GM18502 (cell line): ENCODE data around the gene PITPNC1.
A peak's percentile ranks its signal among the peaks of the same experiment; 100 is the strongest.
"Not testable (repeated sequence)": the region's sequence is repeated elsewhere in the genome, so short reads cannot be mapped to it uniquely, and the experiment has no call there.

Source experiments
- ATAC-seq: cut with Tn5 transposase; IDR thresholded peaks from one replicate; pipeline ENCODE4 v1.9.1; 2021; ENCODE audit warnings: mild to moderate bottlenecking; ENCODE audit not compliant: unreplicated experiment, poor library complexity

PITPNC1 gene

DNA sequence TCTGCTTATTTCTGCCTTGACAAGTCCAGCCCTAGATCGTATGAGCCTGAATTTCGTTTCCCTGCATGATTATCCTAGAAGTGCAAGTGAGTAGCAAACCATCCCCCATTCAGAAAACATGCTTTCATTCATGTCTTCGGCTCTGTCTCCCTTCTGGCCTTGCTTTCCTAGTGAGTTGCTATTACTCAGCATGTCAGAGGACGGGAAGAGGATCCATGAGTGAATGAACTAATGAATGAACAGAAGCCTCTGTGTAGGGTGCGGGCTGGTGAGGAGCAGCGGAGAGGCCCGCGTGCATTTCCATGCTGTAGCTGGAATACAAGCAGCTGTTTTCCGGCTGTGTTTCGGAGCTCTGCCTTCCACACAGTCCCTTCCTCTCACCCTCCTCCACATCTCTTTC, 184.9 kb downstream of the PITPNC1 start:
- no peak for ATAC-seq

DNA sequence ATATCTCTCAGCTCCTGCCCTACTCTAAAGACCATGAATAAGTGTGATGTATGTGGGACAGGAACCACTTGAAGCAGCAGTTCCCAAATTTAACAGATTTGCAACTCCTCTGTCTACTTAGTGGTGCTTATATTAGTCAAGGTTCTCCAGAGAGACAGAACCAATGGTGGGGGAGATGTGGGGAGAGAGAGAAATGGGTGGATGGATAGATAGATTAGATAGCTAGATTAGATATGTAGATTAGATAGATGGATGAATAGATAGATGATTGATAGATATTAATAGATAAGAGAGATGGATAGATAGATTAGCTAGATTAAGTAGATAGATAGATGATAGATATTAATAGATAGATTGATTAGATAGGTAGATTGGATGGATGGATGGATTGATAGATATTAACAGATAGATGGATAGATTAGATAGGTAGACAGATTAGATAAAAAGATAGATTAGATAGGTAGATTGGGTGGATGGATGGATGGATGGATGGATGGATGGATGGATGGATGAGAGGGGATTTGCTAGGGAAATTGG, 186.7 kb downstream of the PITPNC1 start:
- no peak for ATAC-seq

DNA sequence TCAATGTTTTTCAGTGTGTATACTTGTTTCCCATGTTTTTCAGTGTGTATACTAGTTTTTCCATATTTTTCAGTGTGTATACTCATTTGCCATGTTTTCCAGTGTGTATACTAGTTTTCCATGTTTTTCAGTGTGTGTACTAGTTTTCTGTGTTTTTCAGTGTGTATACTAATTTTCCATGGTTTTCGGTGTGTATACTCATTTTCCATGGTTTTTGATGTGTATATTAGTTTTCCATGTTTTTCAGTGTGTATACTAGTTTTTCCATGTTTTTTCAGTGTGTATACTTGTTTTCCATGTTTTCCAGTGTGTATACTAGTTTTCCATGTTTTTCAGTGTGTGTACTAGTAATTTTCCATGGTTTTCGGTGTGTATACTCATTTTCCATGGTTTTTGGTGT, 188.0 kb downstream of the PITPNC1 start:
- no peak for ATAC-seq

DNA sequence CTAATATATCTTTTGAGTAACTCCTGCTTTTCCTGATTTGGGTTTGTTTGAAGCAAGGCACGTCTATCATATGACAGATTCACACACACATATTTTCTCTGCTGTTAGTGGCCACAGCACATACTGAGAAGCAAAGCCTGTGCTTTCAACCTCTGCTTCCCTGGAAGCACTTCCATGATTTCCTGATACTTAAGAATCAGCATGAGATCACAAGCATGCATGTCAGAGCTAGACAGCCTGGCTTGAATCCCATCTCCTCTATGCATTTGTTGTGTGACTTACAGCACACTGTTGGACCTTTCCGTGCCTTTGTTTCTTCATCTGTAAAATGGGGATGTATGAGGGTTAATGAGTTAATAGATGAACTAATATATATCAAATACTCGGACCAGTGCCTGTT, 189.6 kb downstream of the PITPNC1 start:
- no peak for ATAC-seq

DNA sequence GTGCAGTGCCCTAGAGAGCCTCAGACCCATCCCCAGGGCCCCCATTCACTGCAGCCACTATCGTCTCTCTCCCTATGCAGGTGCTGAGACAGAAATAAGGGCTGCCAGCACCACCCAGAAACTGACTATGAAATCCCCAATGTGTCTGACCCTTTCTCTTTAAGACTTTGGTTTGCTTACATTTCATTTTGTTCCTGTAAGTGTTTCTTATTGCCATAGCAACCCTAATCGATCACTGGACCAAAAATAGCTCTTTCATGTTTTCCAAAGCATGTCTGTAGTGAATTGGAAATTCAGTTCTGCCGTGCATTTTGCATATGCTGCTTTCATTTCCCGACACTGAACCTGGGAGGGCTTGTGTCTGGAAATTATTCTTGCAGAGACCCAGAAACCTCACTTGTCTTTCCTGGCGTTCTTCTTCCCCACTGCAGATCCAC, 192.0 kb downstream of the PITPNC1 start:
- no peak for ATAC-seq

DNA sequence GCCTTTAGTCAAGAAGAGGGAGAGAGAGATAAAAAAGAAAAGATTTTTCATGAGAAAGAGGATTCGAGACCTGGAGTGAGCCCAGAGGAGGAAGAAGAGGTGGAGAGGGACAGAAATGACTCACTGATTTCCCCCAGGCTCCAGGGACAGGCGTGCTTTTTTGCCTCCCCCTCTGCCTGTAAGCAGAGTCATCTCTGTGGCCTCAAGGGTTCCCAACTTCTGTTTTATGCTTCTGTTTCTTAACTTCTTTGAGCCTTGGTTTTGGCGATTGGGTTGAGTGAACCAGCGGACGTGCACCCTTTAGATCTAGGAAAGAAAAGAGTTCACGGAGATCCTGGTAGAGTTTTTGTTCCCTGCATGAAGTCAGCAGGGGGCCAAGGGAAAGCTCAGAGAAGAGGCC, 192.8 kb downstream of the PITPNC1 start:
- ATAC-seq, result no peak

DNA sequence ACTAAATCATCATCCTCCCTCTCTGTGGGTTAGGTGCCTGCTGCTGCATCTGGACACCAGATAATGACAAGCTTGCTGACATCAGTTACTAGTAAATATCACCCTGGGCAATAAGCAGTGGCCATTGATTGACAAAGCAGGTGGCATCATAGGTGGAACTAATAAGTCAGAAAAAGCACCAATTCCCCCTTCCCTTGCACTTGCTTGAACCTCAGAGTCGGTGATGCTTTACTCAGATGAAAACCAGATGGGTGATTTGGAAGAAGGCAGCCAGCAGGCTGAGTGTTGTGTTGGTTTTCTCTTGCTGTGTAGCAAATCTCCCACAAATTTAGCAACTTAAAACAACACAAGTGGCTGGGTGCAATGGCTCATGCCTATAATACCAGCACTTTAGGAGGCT, 193.7 kb downstream of the PITPNC1 start:
- no peak for ATAC-seq

DNA sequence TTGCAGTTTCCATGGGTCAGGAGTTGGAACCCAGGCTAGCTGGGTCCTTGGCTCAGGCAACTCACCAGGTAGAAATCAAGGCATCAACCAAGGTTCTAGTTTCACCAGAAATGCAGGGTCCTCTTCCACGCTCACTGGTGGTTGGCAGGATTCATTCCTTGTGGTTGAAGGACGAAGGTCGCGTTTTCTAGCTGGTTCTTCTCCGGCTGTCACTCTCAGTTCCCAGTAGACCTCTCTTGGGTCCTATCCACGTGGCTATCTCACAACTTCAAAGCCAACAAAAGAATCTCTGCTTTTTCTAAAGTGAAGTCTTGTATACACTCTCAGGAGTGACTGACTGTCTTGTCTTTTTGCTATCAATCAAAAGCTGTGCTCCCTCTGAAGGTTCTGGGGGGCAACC, 194.4 kb downstream of the PITPNC1 start:
- ATAC-seq, result no peak

DNA sequence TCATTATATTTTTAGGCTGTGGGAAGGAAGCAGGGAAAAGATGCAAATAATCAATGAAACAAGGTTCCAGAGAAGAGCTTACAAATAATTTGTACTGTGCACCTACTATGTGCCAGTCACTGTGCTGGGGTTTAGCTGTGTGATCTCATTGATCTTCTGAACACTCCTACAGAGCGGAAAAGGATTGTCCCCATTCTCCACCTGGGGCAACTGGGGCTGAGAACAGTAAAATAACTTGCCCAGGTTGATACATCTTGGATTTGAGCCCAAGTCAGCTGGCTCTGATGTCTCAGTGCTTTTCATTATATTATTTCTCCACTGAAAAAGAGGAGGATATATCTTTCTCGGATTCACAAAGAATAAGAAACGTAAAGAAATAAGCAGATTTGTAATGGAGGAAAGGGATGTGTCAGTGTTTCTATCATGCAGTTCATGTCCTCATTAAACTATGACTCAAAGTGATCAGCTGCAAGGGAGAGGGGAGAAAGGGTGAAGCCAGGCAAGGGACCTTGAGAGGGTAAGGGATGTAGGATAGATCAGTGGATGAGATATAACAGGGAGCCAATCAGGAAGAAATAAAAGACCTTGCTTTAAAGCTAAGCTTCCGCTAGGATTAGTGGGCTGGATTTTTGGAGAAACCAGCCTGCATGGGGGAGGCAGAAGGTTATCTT, 197.0 kb downstream of the PITPNC1 start:
- no peak for ATAC-seq

DNA sequence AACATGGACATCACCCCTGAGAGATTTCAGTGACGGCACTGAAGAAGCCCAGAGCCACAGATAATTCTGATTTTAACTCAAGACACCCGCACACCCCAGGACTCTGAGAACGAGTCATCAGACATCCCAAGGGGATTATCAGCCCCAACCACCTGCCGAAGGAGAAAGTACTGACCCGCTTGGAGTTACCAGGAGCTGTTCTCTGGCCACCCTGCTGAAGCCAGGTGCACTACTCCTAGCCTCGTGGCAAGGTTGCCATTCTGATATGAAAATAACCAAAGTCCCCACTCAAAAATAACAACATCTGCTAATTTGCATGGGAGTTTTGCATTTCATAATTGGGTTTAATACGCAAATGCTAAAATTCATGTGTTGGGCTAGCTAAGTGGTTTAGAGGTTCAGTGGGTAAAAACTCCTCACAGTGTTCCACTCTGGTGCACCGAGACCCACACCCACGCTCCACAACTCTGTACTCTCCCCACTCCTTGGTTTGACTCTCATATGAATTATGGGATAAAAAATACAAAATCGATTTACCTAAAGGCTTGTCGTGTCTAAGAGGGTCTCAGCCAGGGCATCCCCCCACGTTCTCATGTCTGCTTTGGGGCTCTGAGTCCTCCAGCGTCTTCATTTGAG, 197.7 kb downstream of the PITPNC1 start:
- ATAC-seq, result peak; percentile 28

DNA sequence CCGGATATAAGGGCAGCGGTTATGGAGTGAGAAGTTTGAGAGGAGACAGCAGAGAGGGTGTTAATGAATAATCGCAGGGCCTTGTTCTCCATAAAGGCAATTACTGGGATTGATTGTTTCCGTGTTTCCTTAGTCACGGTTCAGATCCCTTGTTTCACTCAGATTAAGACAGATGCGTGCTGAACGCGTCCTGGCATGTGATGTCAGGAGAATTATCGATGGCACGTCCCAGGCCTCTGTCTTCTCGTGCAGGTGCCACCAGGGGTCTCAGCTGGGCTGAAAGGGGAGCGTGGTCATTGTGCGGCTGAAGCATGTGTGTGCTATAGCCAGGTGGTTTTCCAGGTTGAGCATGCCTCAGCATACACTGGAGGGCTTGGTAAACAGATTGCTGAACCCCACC, 198.2 kb downstream of the PITPNC1 start:
- ATAC-seq, result peak; percentile 35

DNA sequence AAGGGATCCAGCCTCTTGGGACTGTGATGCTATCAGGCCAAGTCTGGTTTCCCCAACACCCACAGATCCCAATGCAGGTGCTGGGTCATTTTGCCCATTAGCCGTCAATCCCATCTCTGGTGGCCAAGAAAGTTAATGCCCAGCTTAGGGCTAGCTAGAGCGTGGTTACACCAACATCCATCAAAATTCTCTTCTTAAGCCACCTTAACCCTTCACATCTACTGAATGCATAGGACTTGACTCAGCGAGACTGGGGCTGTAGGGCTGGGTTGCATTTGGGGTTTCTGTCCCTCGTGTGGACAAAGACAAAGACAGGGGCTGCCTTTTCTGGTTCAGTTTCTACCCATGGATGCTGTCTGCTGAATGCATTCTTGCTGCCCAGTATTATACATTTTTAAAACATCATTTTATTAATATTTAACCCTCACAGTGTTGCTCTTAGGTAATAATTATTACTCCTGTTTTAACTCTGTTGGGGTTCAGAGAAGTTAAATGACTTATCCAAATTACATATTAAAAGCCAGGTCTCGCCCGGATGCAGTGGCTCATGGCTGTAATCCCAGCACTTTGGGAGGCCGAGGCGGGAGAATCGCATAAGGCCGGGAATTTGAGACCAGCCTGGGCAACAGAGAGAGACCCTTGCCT, 199.5 kb downstream of the PITPNC1 start:
- no peak for ATAC-seq

DNA sequence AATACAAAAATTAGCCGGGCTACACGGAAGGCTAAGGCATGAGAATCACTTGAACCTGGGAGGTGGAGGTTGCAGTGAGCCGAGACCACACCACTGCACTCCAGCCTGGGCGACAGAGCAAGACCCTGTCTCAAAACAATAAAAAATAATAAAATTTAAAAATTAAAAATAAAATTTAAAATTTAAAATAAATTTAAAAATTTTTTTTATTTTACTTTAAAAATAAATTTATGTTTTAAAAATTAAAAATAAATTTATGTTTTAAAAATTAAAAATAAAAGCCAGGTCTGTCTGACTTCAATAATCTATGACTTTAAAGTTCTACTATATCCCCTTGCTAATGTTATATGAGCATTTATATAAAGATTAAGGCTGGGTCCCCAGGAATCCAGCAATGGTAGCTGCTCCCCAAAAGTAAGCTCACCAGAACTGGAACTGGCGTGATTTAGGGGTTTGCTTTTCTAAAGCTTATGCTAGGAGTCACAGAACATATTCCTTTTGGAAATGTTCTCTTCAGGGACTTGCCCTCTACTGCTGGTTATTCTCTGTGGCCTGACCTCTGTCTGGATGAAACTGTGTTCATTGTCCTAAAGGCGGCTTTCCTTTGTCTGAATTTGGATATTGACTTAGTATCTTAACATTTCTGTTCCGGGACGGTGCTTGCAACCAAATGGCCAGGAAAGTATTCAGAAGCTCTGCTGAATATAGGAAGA, 200.5 kb downstream of the PITPNC1 start:
- ATAC-seq, result no peak

DNA sequence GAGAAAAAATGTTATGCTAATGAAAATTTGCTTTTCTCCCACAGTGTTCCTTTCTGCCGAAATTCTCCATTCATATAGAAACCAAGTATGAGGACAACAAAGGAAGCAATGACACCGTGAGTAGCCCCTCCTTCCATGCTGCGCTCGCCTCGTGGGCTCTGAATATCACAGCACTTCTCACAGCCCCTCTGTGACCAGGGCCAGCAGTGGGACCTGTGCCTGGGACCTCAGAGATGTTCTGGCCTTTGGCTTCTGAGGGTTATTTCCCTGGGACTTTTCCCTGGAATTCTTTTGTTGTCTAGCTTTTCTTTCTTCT, 201.0 kb downstream of the PITPNC1 start:
- ATAC-seq, result no peak

DNA sequence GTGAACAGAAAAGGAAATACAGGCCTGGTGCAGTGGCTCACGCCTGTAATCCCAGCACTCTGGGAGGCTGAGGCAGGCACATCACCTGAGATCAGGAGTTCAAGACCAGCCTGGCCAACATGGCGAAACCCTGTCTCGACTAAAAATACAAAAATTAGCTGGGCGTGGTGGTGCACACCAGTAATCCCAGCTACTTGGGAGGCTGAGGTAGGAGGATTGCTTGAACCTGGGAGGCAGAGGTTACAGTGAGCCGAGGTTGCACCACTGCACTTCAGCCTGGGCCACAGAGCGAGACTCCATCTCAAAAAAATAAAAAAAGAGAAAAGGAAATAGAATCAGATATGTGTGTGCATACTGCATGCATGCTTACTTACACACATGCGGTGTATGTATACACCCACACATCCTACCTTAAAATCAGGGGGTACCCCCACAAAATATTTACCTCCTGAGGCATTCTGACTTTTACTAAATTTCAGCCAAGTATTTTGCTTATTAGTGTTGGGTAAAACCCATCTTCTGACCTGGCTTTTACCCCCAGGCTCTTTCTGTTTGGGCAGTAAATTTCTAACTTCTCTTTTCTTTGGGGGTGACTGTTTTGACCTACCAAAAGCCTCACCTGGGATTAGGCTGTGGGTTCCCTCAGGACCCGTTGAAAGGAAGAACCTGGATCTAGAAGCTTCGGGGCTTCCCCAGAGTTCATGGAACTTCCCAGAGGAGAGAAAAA, 201.8 kb downstream of the PITPNC1 start:
- not testable (repeated sequence) for ATAC-seq

DNA sequence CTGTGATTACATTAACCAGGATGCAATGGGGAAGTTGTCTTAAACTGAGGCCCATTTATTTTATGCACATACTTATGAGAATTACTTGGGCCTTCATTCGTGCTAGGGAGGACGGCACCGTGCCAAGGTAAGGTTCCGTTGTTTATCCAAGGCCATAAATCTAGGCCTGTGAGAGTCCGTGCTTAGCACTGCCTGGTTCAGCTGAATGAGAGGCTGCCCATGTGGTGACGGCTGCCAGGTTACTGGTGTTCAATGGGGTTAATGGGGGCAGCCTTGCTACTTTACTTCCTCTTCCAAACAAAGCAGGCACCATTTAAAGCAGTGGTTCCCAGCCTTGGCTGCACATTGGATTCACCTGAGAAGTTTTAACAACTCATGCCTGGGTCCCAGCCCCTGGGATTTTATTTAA, 205.6 kb downstream of the PITPNC1 start:
- no peak for ATAC-seq

DNA sequence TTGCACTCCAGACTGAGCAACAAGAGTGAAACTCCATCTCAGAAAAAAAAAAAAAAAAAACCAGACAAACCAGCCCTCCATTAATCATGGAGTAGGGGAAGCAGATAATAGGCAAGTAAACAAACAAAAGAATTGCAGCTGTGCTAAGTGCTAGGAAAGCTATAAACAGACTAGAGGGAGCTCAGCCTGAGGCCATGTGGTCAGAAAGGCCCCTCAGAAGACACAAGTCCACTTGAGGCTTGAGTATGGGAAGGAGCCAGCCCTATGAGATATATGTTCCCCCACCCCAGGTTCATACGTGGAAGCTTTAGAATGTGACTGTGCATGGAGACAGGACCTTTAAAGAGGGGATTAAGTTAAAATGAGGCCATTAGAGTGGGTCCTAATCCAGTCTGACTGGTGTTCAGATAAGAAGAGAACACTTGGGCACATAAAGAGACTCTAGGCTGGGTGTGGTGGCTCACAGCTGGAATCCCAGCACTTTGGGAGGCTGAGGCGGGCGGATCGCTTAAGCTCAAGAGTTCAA, 208.1 kb downstream of the PITPNC1 start:
- no peak for ATAC-seq

DNA sequence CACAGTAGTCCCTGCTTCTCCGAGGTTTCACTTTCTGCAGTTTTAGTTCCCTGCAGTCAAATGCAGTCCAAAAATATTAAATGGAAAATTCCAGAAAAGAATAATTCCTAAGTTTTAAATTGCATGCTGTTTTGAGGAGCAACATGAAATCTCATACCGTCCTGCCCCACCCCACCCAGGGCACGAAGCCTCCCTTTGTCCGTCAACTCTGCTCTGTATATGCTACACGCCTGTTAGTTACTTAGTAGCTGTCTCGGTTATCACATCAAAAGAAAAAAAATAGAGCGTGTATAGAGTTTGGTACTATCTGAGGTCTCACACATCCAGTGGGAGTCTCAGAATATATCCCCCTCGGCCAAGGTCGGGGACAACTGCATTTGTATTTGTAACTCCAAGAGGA, 211.2 kb downstream of the PITPNC1 start:
- ATAC-seq, result no peak

DNA sequence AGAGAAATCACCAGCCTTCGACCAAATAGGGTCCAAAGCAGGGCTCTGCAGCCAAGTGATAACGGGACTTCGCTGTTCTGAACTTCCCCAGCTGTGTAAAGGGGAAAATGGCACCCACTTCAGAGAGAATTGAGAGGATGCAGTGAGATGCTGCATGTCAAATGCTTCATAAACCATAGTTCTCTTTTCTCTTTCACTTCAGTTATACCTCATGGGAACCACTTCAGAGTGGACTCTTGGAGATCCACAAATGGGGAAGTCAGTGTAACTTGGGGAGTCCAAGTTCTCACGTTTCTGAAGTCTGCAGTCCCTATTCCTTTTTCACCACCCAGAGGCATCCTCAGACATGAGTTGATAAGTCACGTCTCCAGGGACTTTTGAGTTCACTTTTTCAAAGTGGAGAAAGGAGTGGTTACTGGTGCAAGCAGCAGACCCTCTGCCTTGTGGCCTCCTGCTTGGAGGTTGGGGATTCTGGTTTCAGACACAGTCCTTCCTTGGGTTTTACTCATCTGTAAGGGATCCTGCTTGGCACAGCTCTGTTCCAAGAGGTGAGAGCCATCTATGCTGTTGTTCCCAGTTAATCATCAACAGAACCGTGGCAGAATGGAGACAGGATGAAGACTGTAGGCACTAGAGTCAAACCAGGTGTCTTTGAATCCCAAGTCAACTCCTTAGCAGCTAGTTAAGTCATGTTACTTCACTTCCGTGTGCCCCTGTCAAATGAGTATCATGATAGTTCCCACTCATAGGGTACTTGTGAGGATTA, 217.2 kb downstream of the PITPNC1 start:
- ATAC-seq, result peak; percentile 62
